CD4-positive, alpha-beta T cell treated with Interferon alpha-2 for 1 hour (primary cell): Measurements from ENCODE around the gene C9orf85.
"Not testable (repeated sequence)": the region's sequence is repeated elsewhere in the genome, so short reads cannot be mapped to it uniquely, and the experiment has no call there.

Experiments used
- DNase-seq, 2 donors: peaks; one replicate each; pipeline ENCODE4 v3.0.0-alpha.2; 2020 to 2022

C9orf85 gene

GRCh38 chr9:71954652-71955051 is 43.2 kb downstream of the C9orf85 start:
- DNase-seq: not testable (repeated sequence)

GRCh38 chr9:71955300-71955915 is 44.0 kb downstream of the C9orf85 start:
- DNase-seq: no peak

GRCh38 chr9:71962328-71962727 is 50.9 kb downstream of the C9orf85 start:
- no peak for DNase-seq

- not testable (repeated sequence) for DNase-seq
Measured at GRCh38 chr9:71963471-71963996, 52.1 kb downstream of the C9orf85 start.

GRCh38 chr9:71965403-71965802 is 54.0 kb downstream of the C9orf85 start:
- DNase-seq: no peak

GRCh38 chr9:71966601-71967000 is 55.2 kb downstream of the C9orf85 start:
- DNase-seq: no peak

GRCh38 chr9:71968541-71969090 is 57.2 kb downstream of the C9orf85 start:
- DNase-seq: no peak

GRCh38 chr9:71975833-71976232 is 64.4 kb downstream of the C9orf85 start:
- DNase-seq: no peak

- no peak for DNase-seq
Measured at GRCh38 chr9:71977003-71977402, 65.6 kb downstream of the C9orf85 start.

- DNase-seq: no peak
Measured at GRCh38 chr9:71980266-71981190, 69.1 kb downstream of the C9orf85 start.

- no peak for DNase-seq
Measured at GRCh38 chr9:71981944-71982343, 70.5 kb downstream of the C9orf85 start.

GRCh38 chr9:71984403-71984802 is 73.0 kb downstream of the C9orf85 start:
- DNase-seq: no peak

GRCh38 chr9:71984831-71985281 is 73.4 kb downstream of the C9orf85 start:
- no peak for DNase-seq

- DNase-seq: no peak
Measured at GRCh38 chr9:71985297-71985911, 74.0 kb downstream of the C9orf85 start.

- DNase-seq: no peak
Measured at GRCh38 chr9:71986900-71987299, 75.5 kb downstream of the C9orf85 start.

- DNase-seq: no peak
Measured at GRCh38 chr9:71987471-71988371, 76.3 kb downstream of the C9orf85 start.

- no peak for DNase-seq
Measured at GRCh38 chr9:71990466-71990865, 79.0 kb downstream of the C9orf85 start.

- no peak for DNase-seq
Measured at GRCh38 chr9:72005451-72005850, 94.0 kb downstream of the C9orf85 start.

- no peak for DNase-seq
Measured at GRCh38 chr9:72006501-72006900, 95.1 kb downstream of the C9orf85 start.

- DNase-seq: not testable (repeated sequence)
Measured at GRCh38 chr9:72007726-72008125, 96.3 kb downstream of the C9orf85 start.

GRCh38 chr9:72012646-72013045 is 101.2 kb downstream of the C9orf85 start:
- no peak for DNase-seq

GRCh38 chr9:72013292-72013760 is 101.9 kb downstream of the C9orf85 start:
- DNase-seq: no peak
